Neural progenitor cell (in vitro differentiated cells): ENCODE results near the gene DOCK6. TPM values are rescaled to one million over a fixed set of nuclear protein-coding genes. Genes with fewer than 3 reads are reported as not detected.
"Not testable (repeated sequence)": the region's sequence is repeated elsewhere in the genome, so short reads cannot be mapped to it uniquely, and the experiment has no call there.

Experiments
- DNase-seq: peaks from one replicate; pipeline ENCODE4 v3.0.0-alpha.2; 2016; ENCODE audit warnings: low spot score
- H2AFZ ChIP-seq: fragments of 200-600 bp; sonication (generic); replicated peaks from 2 replicates; pipeline ENCODE4 v1.6.1; 2016; ENCODE audit warnings: antibody characterized with exemption
- H3F3A ChIP-seq: fragments of 200-600 bp; sonication (generic); 2 replicates; pipeline ENCODE4 v1.6.1; 2016; ENCODE audit warnings: antibody characterized with exemption, low read depth
- H3K27ac ChIP-seq: fragments of 200-600 bp; sonication (generic); 2 replicates; pipeline ENCODE4 v1.5.1; 2016; ENCODE audit warnings: mild to moderate bottlenecking
- H3K27me3 ChIP-seq: fragments of 200-600 bp; sonication (generic); 2 replicates; pipeline ENCODE4 v1.6.1; 2016; ENCODE audit warnings: mild to moderate bottlenecking, moderate library complexity
- H3K36me3 ChIP-seq: fragments of 200-600 bp; sonication (generic); 2 replicates; pipeline ENCODE4 v1.5.1; 2016
- H3K4me1 ChIP-seq: fragments of 200-600 bp; sonication (generic); 2 replicates; pipeline ENCODE4 v1.6.1; 2016; ENCODE audit warnings: mixed run types
- H3K4me2 ChIP-seq: fragments of 200-600 bp; sonication (generic); 2 replicates; pipeline ENCODE4 v1.6.1; 2016
- H3K4me3 ChIP-seq: fragments of 200-600 bp; sonication (generic); 2 replicates; pipeline ENCODE4 v1.5.1; 2016
- H3K79me2 ChIP-seq: fragments of 200-600 bp; sonication (generic); 2 replicates; pipeline ENCODE4 v1.6.1; 2016; ENCODE audit warnings: low read depth
- H3K9ac ChIP-seq: fragments of 200-600 bp; sonication (generic); 2 replicates; pipeline ENCODE4 v1.6.1; 2016
- H3K9me3 ChIP-seq: fragments of 200-600 bp; sonication (generic); 2 replicates; pipeline ENCODE4 v1.5.1; 2016; ENCODE audit warnings: low read depth
- H4K20me1 ChIP-seq: fragments of 200-600 bp; sonication (generic); 2 replicates; pipeline ENCODE4 v1.6.1; 2016; ENCODE audit warnings: low read depth
- H3K27ac Mint-ChIP-seq: 3 replicates; pipeline ENCODE4 v1.8.0; 2021; ENCODE audit warnings: mixed read lengths
- H3K27me3 Mint-ChIP-seq: 2 replicates; pipeline ENCODE4 v1.8.0; 2022; ENCODE audit warnings: low read depth, mild to moderate bottlenecking, inconsistent platforms, moderate library complexity, mixed read lengths; ENCODE audit not compliant: insufficient read depth
- H3K36me3 Mint-ChIP-seq: 3 replicates; pipeline ENCODE4 v1.8.0; 2021; ENCODE audit warnings: mixed read lengths
- H3K4me1 Mint-ChIP-seq: 3 replicates; pipeline ENCODE4 v1.8.0; 2021; ENCODE audit warnings: mixed read lengths
- H3K4me3 Mint-ChIP-seq: 3 replicates; pipeline ENCODE4 v1.8.0; 2021; ENCODE audit warnings: mild to moderate bottlenecking, moderate library complexity, mixed read lengths
- H3K9me3 Mint-ChIP-seq: 3 replicates; pipeline ENCODE4 v1.8.0; 2020; ENCODE audit warnings: mixed read lengths
- EZH2 ChIP-seq: fragments of 200-600 bp; sonication (generic); IDR thresholded peaks from 2 replicates; pipeline ENCODE4 v1.6.1; 2017; ENCODE audit warnings: antibody characterized with exemption, mild to moderate bottlenecking, moderate library complexity
- EZH2phosphoT487 ChIP-seq: fragments of 200-600 bp; sonication (generic); IDR thresholded peaks from 2 replicates; pipeline ENCODE4 v1.6.1; 2017; ENCODE audit warnings: antibody characterized with exemption
- total RNA-seq: library from RNA; depleted of rRNA; stranded (reverse); fragments of >200 nt; gene quantifications from 2 replicates; pipeline ENCODE4 v1.2.3, GENCODE V29; 2015; ENCODE audit warnings: low replicate concordance
- TF ChIP-seq, protein P1 (sequence below): fragments of 200-600 bp; sonication (generic); IDR thresholded peaks from 2 replicates; pipeline ENCODE4 v1.5.1; 2017; ENCODE audit warnings: antibody characterized with exemption, mild to moderate bottlenecking

DOCK6 gene
- total RNA-seq, 1 donor from 2014 or later = 10.0 TPM

- H3K4me1 ChIP-seq = no peaks in the 10 kb centered on the region
These were observed 74.9 kb downstream of the DOCK6 start for GRCh38 chr19:11187441-11187840.

DNA sequence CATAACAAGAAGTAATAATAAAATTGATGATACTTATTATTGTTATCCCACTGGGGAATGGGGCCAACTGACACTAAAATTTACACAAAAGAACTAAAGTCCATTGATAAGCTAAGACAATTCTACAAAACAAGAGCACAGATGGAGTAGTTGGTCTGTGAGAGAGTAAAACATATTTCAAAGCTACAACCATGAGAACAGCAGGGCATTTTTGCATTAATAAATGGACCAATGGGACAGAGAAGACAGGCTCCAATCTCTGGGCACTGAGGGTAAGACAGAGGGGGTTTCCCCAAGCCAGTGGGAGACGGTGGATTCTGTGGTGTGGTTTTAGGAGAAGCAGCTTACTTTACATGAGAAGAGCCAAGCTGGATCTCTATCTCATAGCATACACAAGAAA lies 79.3 kb downstream of the DOCK6 start:
- Histone ChIP-seq H3K27ac (no peak overlapping the region), H4K20me1 (no peaks in the 10 kb centered on the region), H3K4me1 (no peaks in the 10 kb centered on the region), H3K4me3 (no peak overlapping the region), H3K9ac (no peak overlapping the region), H3K79me2 (no peaks in the 10 kb centered on the region), H3F3A (no peaks in the 10 kb centered on the region), H3K27me3 (no peaks in the 10 kb centered on the region), H3K4me2 (no peak overlapping the region), H3K9me3 (no peaks in the 10 kb centered on the region), H3K36me3 (no peaks in the 10 kb centered on the region), H2AFZ (no peak overlapping the region)
- DNase-seq = no peak
- H3K27ac Mint-ChIP-seq = no peak overlapping the region
- peaks cover 12% of the 10 kb centered on the region for H3K36me3 Mint-ChIP-seq
- peaks cover 4% of the 10 kb centered on the region for H3K4me1 Mint-ChIP-seq
- H3K4me3 Mint-ChIP-seq = no peak overlapping the region
- H3K9me3 Mint-ChIP-seq = no peaks in the 10 kb centered on the region
- TF ChIP-seq EZH2 = no peak
- TF ChIP-seq, protein P1, sequence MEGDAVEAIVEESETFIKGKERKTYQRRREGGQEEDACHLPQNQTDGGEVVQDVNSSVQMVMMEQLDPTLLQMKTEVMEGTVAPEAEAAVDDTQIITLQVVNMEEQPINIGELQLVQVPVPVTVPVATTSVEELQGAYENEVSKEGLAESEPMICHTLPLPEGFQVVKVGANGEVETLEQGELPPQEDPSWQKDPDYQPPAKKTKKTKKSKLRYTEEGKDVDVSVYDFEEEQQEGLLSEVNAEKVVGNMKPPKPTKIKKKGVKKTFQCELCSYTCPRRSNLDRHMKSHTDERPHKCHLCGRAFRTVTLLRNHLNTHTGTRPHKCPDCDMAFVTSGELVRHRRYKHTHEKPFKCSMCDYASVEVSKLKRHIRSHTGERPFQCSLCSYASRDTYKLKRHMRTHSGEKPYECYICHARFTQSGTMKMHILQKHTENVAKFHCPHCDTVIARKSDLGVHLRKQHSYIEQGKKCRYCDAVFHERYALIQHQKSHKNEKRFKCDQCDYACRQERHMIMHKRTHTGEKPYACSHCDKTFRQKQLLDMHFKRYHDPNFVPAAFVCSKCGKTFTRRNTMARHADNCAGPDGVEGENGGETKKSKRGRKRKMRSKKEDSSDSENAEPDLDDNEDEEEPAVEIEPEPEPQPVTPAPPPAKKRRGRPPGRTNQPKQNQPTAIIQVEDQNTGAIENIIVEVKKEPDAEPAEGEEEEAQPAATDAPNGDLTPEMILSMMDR = no peak
- TF ChIP-seq EZH2phosphoT487 = no peak
- no peaks in the 10 kb centered on the region for H3K27me3 Mint-ChIP-seq

More at GRCh38 chr19:11187441-11187840, 74.9 kb downstream of the DOCK6 start:
- Histone ChIP-seq H3K9ac (no peak overlapping the region), H4K20me1 (no peaks in the 10 kb centered on the region), H2AFZ (no peak overlapping the region), H3F3A (peaks cover 2% of the 10 kb centered on the region), H3K27ac (no peak overlapping the region), H3K4me2 (no peak overlapping the region), H3K27me3 (no peaks in the 10 kb centered on the region), H3K79me2 (no peaks in the 10 kb centered on the region), H3K9me3 (no peaks in the 10 kb centered on the region), H3K4me3 (no peak overlapping the region), H3K36me3 (no peaks in the 10 kb centered on the region)
- peaks cover 4% of the 10 kb centered on the region for H3K4me1 Mint-ChIP-seq
- DNase-seq = no peak
- no peak overlapping the region for H3K4me3 Mint-ChIP-seq
- TF ChIP-seq, protein P1 = no peak
- TF ChIP-seq EZH2 (no peak), EZH2phosphoT487 (no peak)
- peak overlapping the region; percentile 71 for H3K27ac Mint-ChIP-seq
- H3K9me3 Mint-ChIP-seq = no peaks in the 10 kb centered on the region
- H3K27me3 Mint-ChIP-seq = no peaks in the 10 kb centered on the region
- peaks cover 12% of the 10 kb centered on the region for H3K36me3 Mint-ChIP-seq

GRCh38 chr19:11181488-11181887 lies 80.8 kb downstream of the DOCK6 start:
- Histone ChIP-seq H3K4me1 (no peaks in the 10 kb centered on the region), H3K27ac (no peak overlapping the region), H3K79me2 (no peaks in the 10 kb centered on the region), H4K20me1 (no peaks in the 10 kb centered on the region), H3F3A (no peaks in the 10 kb centered on the region), H3K9me3 (no peaks in the 10 kb centered on the region), H3K27me3 (no peaks in the 10 kb centered on the region), H3K9ac (no peak overlapping the region), H3K4me3 (no peak overlapping the region), H3K36me3 (no peaks in the 10 kb centered on the region), H2AFZ (no peak overlapping the region), H3K4me2 (no peak overlapping the region)
- no peak for DNase-seq
- Mint-ChIP-seq H3K36me3 (peaks cover 10% of the 10 kb centered on the region), H3K4me3 (no peak overlapping the region), H3K9me3 (no peaks in the 10 kb centered on the region), H3K27ac (no peak overlapping the region), H3K27me3 (peaks cover 2% of the 10 kb centered on the region), H3K4me1 (no peaks in the 10 kb centered on the region)
- TF ChIP-seq EZH2phosphoT487 (no peak), EZH2 (no peak)
- TF ChIP-seq, protein P1 = no peak

DNA sequence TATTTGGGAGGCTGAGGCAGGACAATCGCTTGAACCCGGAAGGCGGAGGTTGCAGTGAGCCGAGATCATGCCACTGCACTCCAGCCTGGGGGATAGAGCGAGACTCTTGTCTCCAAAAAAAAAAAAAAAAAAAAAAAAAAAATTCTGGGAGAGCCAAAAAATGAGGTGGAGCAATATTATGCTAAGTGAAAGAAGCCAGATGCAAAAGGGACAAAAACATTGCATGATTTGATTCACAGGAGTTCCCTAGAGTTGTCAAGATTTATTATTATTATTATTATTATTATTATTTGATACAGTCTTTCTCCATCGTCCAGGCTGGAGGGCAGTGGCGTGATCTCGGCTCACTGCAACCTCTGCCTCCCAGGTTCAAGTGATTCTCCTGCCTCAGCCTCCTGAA lies 81.3 kb downstream of the DOCK6 start:
- DNase-seq, H3K4me3 Mint-ChIP-seq, H3K36me3 ChIP-seq, H3K27me3 ChIP-seq, H3K4me3 ChIP-seq, H3K4me1 ChIP-seq, H2AFZ ChIP-seq, H3K4me1 Mint-ChIP-seq, H3K9ac ChIP-seq, H4K20me1 ChIP-seq, H3K9me3 Mint-ChIP-seq, H3K27ac Mint-ChIP-seq, H3K9me3 ChIP-seq, H3F3A ChIP-seq, H3K79me2 ChIP-seq, H3K27ac ChIP-seq, H3K36me3 Mint-ChIP-seq, H3K27me3 Mint-ChIP-seq, H3K4me2 ChIP-seq: not testable (repeated sequence)
